Anterior cingulate cortex (tissue), 58 donors: ENCODE data around the gene RASSF3.
"Not testable (repeated sequence)": the region's sequence is repeated elsewhere in the genome, so short reads cannot be mapped to it uniquely, and the experiment has no call there.

Source experiments
- DNase-seq, 58 donors: peaks; one replicate each; lab custom pipeline; 2025; lab: John Stamatoyannopoulos, UW

Gene RASSF3

GRCh38 chr12:64610079-64610659, at the start of gene RASSF3:
TSS of gene RASSF3 (plus strand) at chr12:64610495. CDS start at chr12:64610633, 138 bp downstream.
- DNase-seq: peak in 30 of 58 donors; percentile 5 to 60 (median 30)

GRCh38 chr12:64561302-64562136, 48.8 kb upstream of the RASSF3 start:
- no peak for DNase-seq

- DNase-seq: no peak
Measured at GRCh38 chr12:64566122-64566521, 44.2 kb upstream of the RASSF3 start.

GRCh38 chr12:64566831-64567517, 43.3 kb upstream of the RASSF3 start:
- no peak for DNase-seq

- DNase-seq: no peak
Measured at GRCh38 chr12:64567570-64567969, 42.7 kb upstream of the RASSF3 start.

GRCh38 chr12:64568298-64568697, 42.0 kb upstream of the RASSF3 start:
- no peak for DNase-seq

GRCh38 chr12:64569923-64570691, 40.2 kb upstream of the RASSF3 start:
- DNase-seq: no peak

- DNase-seq: peak in 5 of 58 donors; percentile 3 to 35 (median 8)
Measured at GRCh38 chr12:64571411-64571810, 38.9 kb upstream of the RASSF3 start.

GRCh38 chr12:64572241-64572640, 38.1 kb upstream of the RASSF3 start:
- no peak for DNase-seq

- no peak for DNase-seq
Measured at GRCh38 chr12:64574837-64575236, 35.5 kb upstream of the RASSF3 start.

GRCh38 chr12:64577046-64577445, 33.2 kb upstream of the RASSF3 start:
- no peak for DNase-seq

- no peak for DNase-seq
Measured at GRCh38 chr12:64578566-64578965, 31.7 kb upstream of the RASSF3 start.

- DNase-seq: no peak
Measured at GRCh38 chr12:64580681-64581080, 29.6 kb upstream of the RASSF3 start.

- DNase-seq: no peak
Measured at GRCh38 chr12:64582114-64582513, 28.2 kb upstream of the RASSF3 start.

- no peak for DNase-seq
Measured at GRCh38 chr12:64582862-64583261, 27.4 kb upstream of the RASSF3 start.

GRCh38 chr12:64583395-64583770, 26.9 kb upstream of the RASSF3 start:
- not testable (repeated sequence) for DNase-seq

GRCh38 chr12:64583771-64584421, 26.4 kb upstream of the RASSF3 start:
- DNase-seq: no peak

GRCh38 chr12:64585104-64585503, 25.2 kb upstream of the RASSF3 start:
- no peak for DNase-seq

- no peak for DNase-seq
Measured at GRCh38 chr12:64587447-64587846, 22.8 kb upstream of the RASSF3 start.

GRCh38 chr12:64590183-64590582, 20.1 kb upstream of the RASSF3 start:
- DNase-seq: no peak
